Astrocyte (in vitro differentiated cells and primary cell): ENCODE results near the gene ZFAND2B. TPM values are rescaled to one million over a fixed set of nuclear protein-coding genes. Genes with fewer than 3 reads are reported as not detected.

Source experiments
- DNase-seq: peaks from one replicate; pipeline ENCODE4 v3.0.0-alpha.2; 2010; ENCODE audit warnings: low read depth
- FAIRE-seq: peaks from 2 replicates; lab custom pipeline; 2011; peaks lifted over from hg19 to GRCh38; lab: Jason Lieb, UNC
- H2AFZ ChIP-seq: 2 replicates; pipeline ENCODE4 v1.6.0; 2012; ENCODE audit warnings: low read depth, low read length, inconsistent platforms
- H3K27ac ChIP-seq: 2 replicates; pipeline ENCODE4 v1.5.1; 2011; ENCODE audit warnings: low read depth, low read length, inconsistent platforms
- H3K27me3 ChIP-seq: 2 replicates; pipeline ENCODE4 v1.6.0; 2011; ENCODE audit warnings: low read length, inconsistent platforms; ENCODE audit not compliant: insufficient read depth
- H3K36me3 ChIP-seq: 2 replicates; pipeline ENCODE4 v1.5.1; 2011; ENCODE audit warnings: low read length, inconsistent platforms; ENCODE audit not compliant: insufficient read depth
- H3K4me1 ChIP-seq: 2 replicates; pipeline ENCODE4 v1.5.1; 2011; ENCODE audit warnings: low read length, inconsistent platforms; ENCODE audit not compliant: insufficient read depth
- H3K4me2 ChIP-seq: 2 replicates; pipeline ENCODE4 v1.6.0; 2012; ENCODE audit warnings: low read length, inconsistent platforms
- H3K4me3 ChIP-seq: 2 replicates; pipeline ENCODE4 v1.5.1; 2011; ENCODE audit warnings: low read depth, mild to moderate bottlenecking, low read length, inconsistent platforms; ENCODE audit not compliant: insufficient read depth
- H3K79me2 ChIP-seq: 2 replicates; pipeline ENCODE4 v1.6.0; 2012; ENCODE audit warnings: mild to moderate bottlenecking, low read length, inconsistent platforms; ENCODE audit not compliant: insufficient read depth
- H3K9ac ChIP-seq: 2 replicates; pipeline ENCODE4 v1.6.0; 2012; ENCODE audit warnings: mild to moderate bottlenecking, low read length, inconsistent platforms
- H3K9me3 ChIP-seq: 2 replicates; pipeline ENCODE4 v1.5.1; 2012; ENCODE audit warnings: low read depth, mild to moderate bottlenecking, low read length, inconsistent platforms; ENCODE audit not compliant: insufficient read depth
- H4K20me1 ChIP-seq: 2 replicates; pipeline ENCODE4 v1.6.0; 2012; ENCODE audit warnings: low read length, inconsistent platforms; ENCODE audit not compliant: insufficient read depth
- H3K27ac Mint-ChIP-seq: one replicate; pipeline ENCODE4 v1.8.0; 2021; ENCODE audit warnings: mild to moderate bottlenecking, mixed read lengths; ENCODE audit not compliant: unreplicated experiment
- H3K27me3 Mint-ChIP-seq: one replicate; pipeline ENCODE4 v1.8.0; 2021; ENCODE audit warnings: low read depth, mixed read lengths; ENCODE audit not compliant: unreplicated experiment
- H3K36me3 Mint-ChIP-seq: one replicate; pipeline ENCODE4 v1.8.0; 2021; ENCODE audit warnings: low read depth, mixed read lengths; ENCODE audit not compliant: unreplicated experiment
- H3K4me1 Mint-ChIP-seq: one replicate; pipeline ENCODE4 v1.8.0; 2021; ENCODE audit warnings: low read depth, mixed read lengths; ENCODE audit not compliant: unreplicated experiment
- H3K4me3 Mint-ChIP-seq: one replicate; pipeline ENCODE4 v1.8.0; 2021; ENCODE audit warnings: mild to moderate bottlenecking, moderate library complexity, mixed read lengths; ENCODE audit not compliant: unreplicated experiment
- H3K9me3 Mint-ChIP-seq: one replicate; pipeline ENCODE4 v1.8.0; 2021; ENCODE audit warnings: mild to moderate bottlenecking, mixed read lengths; ENCODE audit not compliant: unreplicated experiment
- CTCF ChIP-seq: IDR thresholded peaks from 2 replicates; pipeline ENCODE4 v1.5.1; 2011; ENCODE audit warnings: low read depth, mild to moderate bottlenecking, inconsistent platforms, low read length, moderate library complexity; ENCODE audit not compliant: insufficient read depth
- EZH2 ChIP-seq: IDR thresholded peaks from 2 replicates; pipeline ENCODE4 v1.6.1; 2012; ENCODE audit warnings: mild to moderate bottlenecking, low read length, inconsistent platforms; ENCODE audit not compliant: insufficient read depth
- total RNA-seq: library from RNA; stranded (reverse); gene quantifications from 2 replicates; pipeline ENCODE4 v1.2.1, GENCODE V29; 2021

Gene ZFAND2B
- total RNA-seq, 1 donor from 2014 or later, result 24.0 TPM

- Histone ChIP-seq H3K9me3 (no peaks in the 10 kb centered on the region), H4K20me1 (peaks cover 34% of the 10 kb centered on the region), H3K79me2 (peaks cover 27% of the 10 kb centered on the region), H2AFZ (no peak overlapping the region), H3K9ac (no peak overlapping the region), H3K4me3 (no peak overlapping the region), H3K27me3 (no peaks in the 10 kb centered on the region), H3K36me3 (peaks cover 30% of the 10 kb centered on the region), H3K27ac (no peak overlapping the region), H3K4me2 (no peak overlapping the region), H3K4me1 (peaks cover 9% of the 10 kb centered on the region)
- Mint-ChIP-seq H3K27ac (no peak overlapping the region), H3K36me3 (peaks cover 16% of the 10 kb centered on the region), H3K27me3 (no peaks in the 10 kb centered on the region), H3K4me1 (peaks cover 3% of the 10 kb centered on the region), H3K4me3 (no peak overlapping the region), H3K9me3 (peaks cover 1% of the 10 kb centered on the region)
- DNase-seq (no peak), FAIRE-seq (no peak)
- TF ChIP-seq CTCF (no peak), EZH2 (no peak)
Observed at GRCh38 chr2:219183151-219183772, 23.3 kb upstream of the ZFAND2B start.

DNA sequence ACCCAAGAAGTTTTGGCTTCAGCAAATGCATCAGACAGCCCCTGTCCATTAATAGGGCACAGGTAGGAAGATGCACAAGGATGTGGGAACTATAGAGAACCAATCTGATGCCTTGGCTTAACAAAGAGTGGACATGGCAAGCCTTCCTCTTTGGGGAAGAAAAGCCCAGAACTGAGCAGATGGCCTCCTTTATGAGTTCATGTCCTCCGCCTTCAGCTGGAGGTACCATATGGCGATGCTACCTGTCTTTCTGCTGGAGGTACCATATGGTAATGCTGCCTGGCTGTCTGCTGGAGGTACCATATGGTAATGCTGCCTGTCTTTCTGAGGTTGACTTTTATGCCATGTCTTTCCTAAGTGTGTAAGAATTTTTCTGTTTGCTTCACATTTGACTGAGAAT lies 22.5 kb upstream of the ZFAND2B start:
- H3K4me2 ChIP-seq, result no peak overlapping the region
- no peak overlapping the region for H3K4me3 Mint-ChIP-seq
- H2AFZ ChIP-seq, result no peak overlapping the region
- H3K9ac ChIP-seq, result no peak overlapping the region
- DNase-seq, result no peak
- peaks cover 3% of the 10 kb centered on the region for H3K4me1 Mint-ChIP-seq
- no peaks in the 10 kb centered on the region for H3K9me3 ChIP-seq
- H3K4me3 ChIP-seq, result no peak overlapping the region
- H3K36me3 ChIP-seq, result peaks cover 30% of the 10 kb centered on the region
- H3K27me3 Mint-ChIP-seq, result no peaks in the 10 kb centered on the region
- peaks cover 21% of the 10 kb centered on the region for H3K79me2 ChIP-seq
- no peak overlapping the region for H3K27ac Mint-ChIP-seq
- H3K9me3 Mint-ChIP-seq, result peaks cover under 1% of the 10 kb centered on the region
- peaks cover 3% of the 10 kb centered on the region for H3K4me1 ChIP-seq
- peaks cover 16% of the 10 kb centered on the region for H3K36me3 Mint-ChIP-seq
- peaks cover 29% of the 10 kb centered on the region for H4K20me1 ChIP-seq
- TF ChIP-seq EZH2 (no peak), CTCF (no peak)
- H3K27ac ChIP-seq, result no peak overlapping the region
- H3K27me3 ChIP-seq, result no peaks in the 10 kb centered on the region
- no peak for FAIRE-seq

- Mint-ChIP-seq H3K27ac (no peak overlapping the region), H3K27me3 (no peaks in the 10 kb centered on the region), H3K4me1 (no peaks in the 10 kb centered on the region), H3K9me3 (no peaks in the 10 kb centered on the region), H3K36me3 (peaks cover 6% of the 10 kb centered on the region), H3K4me3 (no peak overlapping the region)
- Histone ChIP-seq H3K4me2 (no peak overlapping the region), H3K27me3 (no peaks in the 10 kb centered on the region), H3K4me1 (no peaks in the 10 kb centered on the region), H3K4me3 (no peak overlapping the region), H3K27ac (no peak overlapping the region), H2AFZ (no peak overlapping the region), H3K79me2 (no peaks in the 10 kb centered on the region), H3K36me3 (peaks cover 21% of the 10 kb centered on the region), H3K9ac (no peak overlapping the region), H3K9me3 (no peaks in the 10 kb centered on the region), H4K20me1 (peaks cover 13% of the 10 kb centered on the region)
- no peak for DNase-seq
- TF ChIP-seq CTCF, result no peak
- TF ChIP-seq EZH2, result no peak
- no peak for FAIRE-seq
Observed at GRCh38 chr2:219186754-219187456, 19.7 kb upstream of the ZFAND2B start.
